ENCODE measurements around the gene ZNF792.
"Not testable (repeated sequence)": the region's sequence is repeated elsewhere in the genome, so short reads cannot be mapped to it uniquely, and the experiment has no call there.

The ZNF792 gene

GRCh38 chr19:34925278-34925855, 38.7 kb downstream of the ZNF792 start:
- no peak for DNase-seq (ENCODE audit: low read depth, low spot score)

- DNase-seq (ENCODE audit: low read depth, low spot score) = not testable (repeated sequence)
Measured at GRCh38 chr19:34920090-34920786, 43.8 kb downstream of the ZNF792 start.

GRCh38 chr19:34918190-34918589, 45.8 kb downstream of the ZNF792 start:
- DNase-seq (ENCODE audit: low read depth, low spot score) = no peak

GRCh38 chr19:34917144-34917543, 46.9 kb downstream of the ZNF792 start:
- not testable (repeated sequence) for DNase-seq (ENCODE audit: low read depth, low spot score)

DNA sequence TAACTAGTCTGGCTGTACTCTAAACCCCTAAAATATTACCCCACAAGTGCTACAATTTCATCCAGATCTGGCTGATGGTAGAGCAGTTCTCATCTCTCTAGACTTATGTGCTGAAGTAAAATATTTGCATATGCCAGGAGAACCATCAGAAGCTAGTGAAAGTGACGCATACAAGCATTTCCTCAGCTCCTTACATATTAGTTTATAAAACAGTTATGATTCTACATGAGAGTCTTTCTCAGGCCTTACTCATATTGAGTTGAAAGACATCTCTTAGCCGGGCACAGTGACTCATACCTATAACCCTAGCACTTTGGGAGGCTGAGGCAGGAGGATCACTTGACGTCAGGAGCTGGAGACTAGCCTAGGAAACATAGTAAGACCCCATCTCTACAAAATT, 53.3 kb downstream of the ZNF792 start:
- no peak for DNase-seq (ENCODE audit: low read depth, low spot score)
